H9 (cell line): ENCODE measurements around the gene CPD. TPM values are rescaled to one million over a fixed set of nuclear protein-coding genes. Genes with fewer than 3 reads are reported as not detected.

ENCODE experiments used
- DNase-seq: peaks from one replicate; pipeline ENCODE4 v3.0.0-alpha.2; 2017
- H2AFZ ChIP-seq: one replicate; pipeline ENCODE4 v1.6.1; 2013; ENCODE audit warnings: mild to moderate bottlenecking, low read length, control low read depth, moderate library complexity
- H2AK5ac ChIP-seq: 2 replicates; pipeline ENCODE4 v1.6.1; 2013; ENCODE audit warnings: low read length, control low read depth, mixed read lengths; ENCODE audit not compliant: insufficient read length
- H2BK120ac ChIP-seq: one replicate; pipeline ENCODE4 v1.6.1; 2013; ENCODE audit warnings: low read depth, mild to moderate bottlenecking, low read length, control low read depth, inconsistent platforms; ENCODE audit not compliant: poor library complexity, severe bottlenecking
- H2BK12ac ChIP-seq: 2 replicates; pipeline ENCODE4 v1.6.1; 2013; ENCODE audit warnings: low read length, control low read depth, mixed read lengths, low read depth; ENCODE audit not compliant: insufficient read length
- H2BK15ac ChIP-seq: 2 replicates; pipeline ENCODE4 v1.6.1; 2013; ENCODE audit warnings: low read depth, low read length, control low read depth
- H2BK20ac ChIP-seq: one replicate; pipeline ENCODE4 v1.6.1; 2013; ENCODE audit warnings: low read depth, mild to moderate bottlenecking, low read length, control low read depth, inconsistent platforms; ENCODE audit not compliant: poor library complexity, severe bottlenecking
- H2BK5ac ChIP-seq: 2 replicates; pipeline ENCODE4 v1.6.1; 2013; ENCODE audit warnings: low read length, control low read depth, mixed read lengths; ENCODE audit not compliant: insufficient read length
- H3K14ac ChIP-seq: 2 replicates; pipeline ENCODE4 v1.6.1; 2013; ENCODE audit warnings: low read length, control low read depth; ENCODE audit not compliant: insufficient read depth
- H3K18ac ChIP-seq: 2 replicates; pipeline ENCODE4 v1.6.1; 2013; ENCODE audit warnings: low read depth, mild to moderate bottlenecking, mixed read lengths, low read length, control low read depth; ENCODE audit not compliant: insufficient read length
- H3K23ac ChIP-seq: 2 replicates; pipeline ENCODE4 v1.6.1; 2013; ENCODE audit warnings: low read length, control low read depth, mixed read lengths, low read depth; ENCODE audit not compliant: insufficient read length
- H3K23me2 ChIP-seq: 2 replicates; pipeline ENCODE4 v1.6.1; 2013; ENCODE audit warnings: low read depth, mild to moderate bottlenecking, mixed read lengths, low read length, control low read depth; ENCODE audit not compliant: insufficient read length, poor library complexity, severe bottlenecking
- H3K27ac ChIP-seq: 2 replicates; pipeline ENCODE4 v1.5.1; 2013; ENCODE audit warnings: low read length, control low read depth, mixed read lengths, low read depth; ENCODE audit not compliant: insufficient read length
- H3K27me3 ChIP-seq: 2 replicates; pipeline ENCODE4 v1.6.1; 2013; ENCODE audit warnings: low read length, control low read depth, inconsistent platforms; ENCODE audit not compliant: insufficient read depth
- H3K4ac ChIP-seq: 2 replicates; pipeline ENCODE4 v1.6.1; 2013; ENCODE audit warnings: low read depth, mild to moderate bottlenecking, control low read depth, inconsistent platforms, low read length, moderate library complexity
- H3K4me1 ChIP-seq: 2 replicates; pipeline ENCODE4 v1.6.1; 2013; ENCODE audit warnings: low read length, control low read depth, inconsistent platforms; ENCODE audit not compliant: insufficient read depth
- H3K4me2 ChIP-seq: 2 replicates; pipeline ENCODE4 v1.6.1; 2013; ENCODE audit warnings: low read length, control low read depth, mixed read lengths; ENCODE audit not compliant: insufficient read length, insufficient read depth
- H3K56ac ChIP-seq: 2 replicates; pipeline ENCODE4 v1.6.1; 2013; ENCODE audit warnings: low read depth, mild to moderate bottlenecking, mixed read lengths, low read length, control low read depth; ENCODE audit not compliant: insufficient read length
- H3K79me1 ChIP-seq: 2 replicates; pipeline ENCODE4 v1.6.1; 2013; ENCODE audit warnings: low read depth, mild to moderate bottlenecking, moderate library complexity, low read length, control low read depth, inconsistent platforms; ENCODE audit not compliant: insufficient read depth, poor library complexity, severe bottlenecking
- H3K79me2 ChIP-seq: 2 replicates; pipeline ENCODE4 v1.6.1; 2013; ENCODE audit warnings: low read length, control low read depth, inconsistent platforms; ENCODE audit not compliant: insufficient read depth
- H3K9ac ChIP-seq: 2 replicates; pipeline ENCODE4 v1.6.1; 2013; ENCODE audit warnings: low read length, control low read depth, mixed read lengths; ENCODE audit not compliant: insufficient read length; ENCODE audit errors: extremely low read depth
- H3K9me3 ChIP-seq: one replicate; pipeline ENCODE4 v1.6.1; 2013; ENCODE audit warnings: low read depth, low read length, inconsistent platforms; ENCODE audit not compliant: control insufficient read depth
- H3T11ph ChIP-seq: one replicate; pipeline ENCODE4 v1.6.1; 2013; ENCODE audit warnings: mild to moderate bottlenecking, low read length, control low read depth, inconsistent platforms
- H4K20me1 ChIP-seq: one replicate; pipeline ENCODE4 v1.6.1; 2013; ENCODE audit not compliant: control insufficient read depth, insufficient read length, insufficient read depth
- H4K5ac ChIP-seq: 2 replicates; pipeline ENCODE4 v1.6.1; 2013; ENCODE audit warnings: low read depth, mild to moderate bottlenecking, mixed read lengths, low read length, control low read depth; ENCODE audit not compliant: insufficient read length
- H4K8ac ChIP-seq: replicated peaks from 2 replicates; pipeline ENCODE4 v1.6.1; 2013; ENCODE audit warnings: low read length, control low read depth, mixed read lengths, low read depth; ENCODE audit not compliant: insufficient read length
- H4K91ac ChIP-seq: 2 replicates; pipeline ENCODE4 v1.6.1; 2013; ENCODE audit warnings: low read depth, mild to moderate bottlenecking, moderate library complexity, mixed read lengths, low read length, control low read depth; ENCODE audit not compliant: insufficient read length
- H3K27ac Mint-ChIP-seq, 3 experiments: 2 replicates in 2 of 3; 3 replicates in 1 of 3; pipeline ENCODE4 v1.8.0; 2020 to 2021; ENCODE audit warnings: mixed read lengths in 3 of 3, mild to moderate bottlenecking in 1 of 3, moderate library complexity in 1 of 3
- H3K27me3 Mint-ChIP-seq: 2 replicates; pipeline ENCODE4 v1.8.0; 2021; ENCODE audit warnings: low read depth, mild to moderate bottlenecking, moderate library complexity, mixed read lengths
- H3K36me3 Mint-ChIP-seq, 3 experiments: 2 replicates in 2 of 3; 3 replicates in 1 of 3; pipeline ENCODE4 v1.8.0; 2020 to 2021; ENCODE audit warnings: low read depth in 3 of 3, mixed read lengths in 3 of 3; ENCODE audit not compliant: insufficient read depth in 1 of 3
- H3K4me1 Mint-ChIP-seq, 2 experiments: 2 replicates each; pipeline ENCODE4 v1.8.0; 2020; ENCODE audit warnings: mixed read lengths in 2 of 2
- H3K4me3 Mint-ChIP-seq, 2 experiments: 2 replicates in 1 of 2; 3 replicates in 1 of 2; pipeline ENCODE4 v1.8.0; 2020 to 2021; ENCODE audit warnings: mild to moderate bottlenecking in 2 of 2, mixed read lengths in 2 of 2, moderate library complexity in 1 of 2
- H3K9me3 Mint-ChIP-seq, 2 experiments: 2 replicates in 1 of 2; 3 replicates in 1 of 2; pipeline ENCODE4 v1.8.0; 2020; ENCODE audit warnings: mild to moderate bottlenecking in 2 of 2, mixed read lengths in 2 of 2, moderate library complexity in 1 of 2
- CTCF ChIP-seq: fragments of 200-600 bp; sonication (generic); conservative IDR thresholded peaks from 3 replicates; pipeline ENCODE4 v1.8.0; 2021; ENCODE audit warnings: antibody characterized with exemption, mild to moderate bottlenecking
- WGBS: extraction: QIAGEN DNeasy Blood & Tissue Kit; methylation state at CpG from one replicate; pipeline ENCODE4 v1.1.7; 2013; ENCODE audit warnings: missing lambda C conversion rate, low lambda C conversion rate, mixed read lengths; ENCODE audit not compliant: insufficient read length; ENCODE audit errors: extremely low coverage; 5-methylcytosine and 5-hydroxymethylcytosine counted together
- total RNA-seq: library from RNA; stranded (reverse); gene quantifications from 2 replicates; pipeline ENCODE4 v1.2.1, GENCODE V29; 2021

Gene CPD
- total RNA-seq, 1 experiment from 2014 or later = 47.0 TPM

GRCh38 chr17:30332057-30332542 lies 46.6 kb upstream of the CPD start:
- Histone ChIP-seq H2AK5ac (no peak overlapping the region), H3K79me2 (no peaks in the 10 kb centered on the region), H3K4me1 (no peaks in the 10 kb centered on the region), H2BK120ac (no peak overlapping the region), H2BK20ac (no peak overlapping the region), H3K18ac (no peak overlapping the region), H3T11ph (no peak overlapping the region), H3K27me3 (no peaks in the 10 kb centered on the region), H3K9me3 (no peaks in the 10 kb centered on the region), H3K23me2 (no peaks in the 10 kb centered on the region), H3K9ac (no peak overlapping the region), H2AFZ (no peak overlapping the region), H3K27ac (no peak overlapping the region), H3K14ac (no peak overlapping the region), H4K5ac (no peak overlapping the region), H3K79me1 (no peaks in the 10 kb centered on the region), H2BK15ac (no peak overlapping the region), H3K23ac (no peak overlapping the region), H2BK5ac (no peak overlapping the region), H4K8ac (no peak overlapping the region), H3K4me2 (no peak overlapping the region), H3K56ac (no peak overlapping the region), H4K20me1 (no peaks in the 10 kb centered on the region), H2BK12ac (no peak overlapping the region), H4K91ac (no peak overlapping the region), H3K4ac (no peak overlapping the region)
- Mint-ChIP-seq H3K4me1 (0 out of 4 replicates have a peak, but pooled peaks cover 0 to 3% of the 10 kb centered on the region in 2 experiments), H3K9me3 (no peaks in the 10 kb centered on the region), H3K27ac (no peak overlapping the region), H3K36me3 (no peaks in the 10 kb centered on the region), H3K4me3 (no peak overlapping the region), H3K27me3 (0 out of 2 replicates have a peak, but pooled peaks cover 3% of the 10 kb centered on the region)
- WGBS = no CpG with 5 or more reads among the region's 4 CpGs
- DNase-seq = no peak
- TF ChIP-seq CTCF = no peak
